SU-DHL-6 (cell line): ENCODE results near the gene MGME1.

Experiments
- H2AFZ ChIP-seq: fragments of 200-600 bp; sonication (generic); 2 replicates; pipeline ENCODE4 v1.6.1; 2014; ENCODE audit warnings: low read depth, mild to moderate bottlenecking, moderate library complexity, mixed read lengths, antibody characterized with exemption, low read length; ENCODE audit not compliant: severe bottlenecking
- H3F3A ChIP-seq: fragments of 200-600 bp; shearing (Covaris generic); 2 replicates; pipeline ENCODE4 v1.6.0; 2016; ENCODE audit warnings: antibody characterized with exemption, mild to moderate bottlenecking; ENCODE audit not compliant: insufficient read depth
- H3K27ac ChIP-seq: fragments of 200-600 bp; sonication (generic); 2 replicates; pipeline ENCODE4 v1.5.1; 2016; ENCODE audit warnings: low read depth, mild to moderate bottlenecking, low read length, moderate library complexity, mixed read lengths
- H3K27me3 ChIP-seq: fragments of 200-600 bp; sonication (generic), shearing (Covaris generic); 2 replicates; pipeline ENCODE4 v1.6.0; 2014; ENCODE audit warnings: mild to moderate bottlenecking, low read length
- H3K36me3 ChIP-seq: fragments of 200-600 bp; sonication (generic); 2 replicates; pipeline ENCODE4 v1.6.1; 2014; ENCODE audit warnings: mild to moderate bottlenecking, low read length, mixed read lengths
- H3K4me2 ChIP-seq: fragments of 300-600, 200-600 bp; shearing (Covaris generic), sonication (generic); 2 replicates; pipeline ENCODE4 v1.6.0; 2014; ENCODE audit warnings: low read length, low read depth, mild to moderate bottlenecking; ENCODE audit not compliant: poor library complexity, severe bottlenecking
- H3K4me3 ChIP-seq: fragments of 200-600 bp; sonication (generic); 2 replicates; pipeline ENCODE4 v1.5.1; 2014; ENCODE audit warnings: antibody characterized with exemption, low read length, mild to moderate bottlenecking, mixed read lengths; ENCODE audit not compliant: insufficient read depth, poor library complexity, severe bottlenecking
- H3K79me2 ChIP-seq: fragments of 200-600 bp; sonication (generic); 2 replicates; pipeline ENCODE4 v1.6.1; 2014; ENCODE audit warnings: mild to moderate bottlenecking, low read length, moderate library complexity; ENCODE audit not compliant: insufficient read depth
- H3K9ac ChIP-seq: fragments of 200-600 bp; sonication (generic); 2 replicates; pipeline ENCODE4 v1.7.0; 2014; ENCODE audit warnings: mild to moderate bottlenecking, low read length
- H3K9me2 ChIP-seq: fragments of 200-600 bp; sonication (generic); replicated peaks from 2 replicates; pipeline ENCODE4 v1.6.1; 2014; ENCODE audit warnings: low read length; ENCODE audit not compliant: insufficient read depth
- H3K9me3 ChIP-seq: fragments of 200-600 bp; sonication (generic); 2 replicates; pipeline ENCODE4 v1.6.1; 2014; ENCODE audit warnings: low read length, mixed read lengths; ENCODE audit not compliant: insufficient read depth
- H4K20me1 ChIP-seq: fragments of 200-600 bp; sonication (generic); 2 replicates; pipeline ENCODE4 v1.6.1; 2014; ENCODE audit warnings: low read depth, mild to moderate bottlenecking, antibody characterized with exemption, low read length, moderate library complexity, mixed read lengths
- CTCF ChIP-seq: fragments of 200-600 bp; sonication (generic); IDR thresholded peaks from one replicate; pipeline ENCODE4 v1.5.1; 2017; ENCODE audit warnings: antibody characterized with exemption, mild to moderate bottlenecking, low read length, moderate library complexity; ENCODE audit not compliant: insufficient read depth, poor library complexity, severe bottlenecking
- EZH2phosphoT487 ChIP-seq: fragments of 200-600 bp; sonication (generic), shearing (Covaris generic); conservative IDR thresholded peaks from 2 replicates; pipeline ENCODE4 v1.6.1; 2018; ENCODE audit warnings: mild to moderate bottlenecking, antibody characterized with exemption, low read length, moderate library complexity, mixed read lengths

Gene MGME1

GRCh38 chr20:18004384-18005031 is 35.7 kb downstream of the MGME1 start:
- H3K4me2 ChIP-seq, result no peak overlapping the region
- no peak overlapping the region for H3K9ac ChIP-seq
- TF ChIP-seq CTCF (no peak), EZH2phosphoT487 (no peak)

GRCh38 chr20:18005170-18005989 is 36.6 kb downstream of the MGME1 start:
- no peaks in the 10 kb centered on the region for H3K9me2 ChIP-seq
- H3K27ac ChIP-seq, result no peak overlapping the region
- no peaks in the 10 kb centered on the region for H3K36me3 ChIP-seq
- no peaks in the 10 kb centered on the region for H3K79me2 ChIP-seq
- no peak overlapping the region for H3K4me2 ChIP-seq
- H3F3A ChIP-seq, result no peaks in the 10 kb centered on the region
- no peaks in the 10 kb centered on the region for H3K9me3 ChIP-seq
- no peak overlapping the region for H2AFZ ChIP-seq
- no peak overlapping the region for H3K9ac ChIP-seq
- TF ChIP-seq EZH2phosphoT487 (no peak), CTCF (no peak)
- H3K4me3 ChIP-seq, result no peak overlapping the region
- H4K20me1 ChIP-seq, result no peaks in the 10 kb centered on the region
- H3K27me3 ChIP-seq, result no peaks in the 10 kb centered on the region

More at GRCh38 chr20:18004384-18005031, 35.7 kb downstream of the MGME1 start:
- H3K9me3 ChIP-seq, result no peaks in the 10 kb centered on the region
- no peak overlapping the region for H3K27ac ChIP-seq
- no peaks in the 10 kb centered on the region for H3F3A ChIP-seq
- H3K79me2 ChIP-seq, result no peaks in the 10 kb centered on the region
- H3K9me2 ChIP-seq, result no peaks in the 10 kb centered on the region
- no peaks in the 10 kb centered on the region for H4K20me1 ChIP-seq
- H3K36me3 ChIP-seq, result no peaks in the 10 kb centered on the region
- H3K4me3 ChIP-seq, result no peak overlapping the region
- no peak overlapping the region for H2AFZ ChIP-seq
- H3K27me3 ChIP-seq, result no peaks in the 10 kb centered on the region

DNA sequence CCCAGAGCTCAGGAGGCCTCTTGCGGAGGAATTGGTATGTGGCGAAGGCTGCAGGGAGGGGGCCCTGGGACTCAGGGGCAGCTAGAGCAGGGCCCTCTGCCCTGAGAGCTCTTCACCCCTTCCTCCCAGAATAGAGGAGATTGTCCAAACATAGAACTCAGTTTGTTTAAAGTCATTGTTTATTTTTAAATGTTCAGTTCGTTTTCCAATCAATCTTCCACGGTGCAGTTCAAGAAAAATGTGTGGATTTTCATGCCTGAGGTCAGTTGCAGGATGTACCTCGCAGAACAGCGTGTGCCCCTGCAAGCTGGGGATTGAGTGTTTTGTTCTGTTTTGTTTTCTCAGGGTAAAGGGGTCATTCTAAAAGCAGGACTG is 37.2 kb downstream of the MGME1 start:
- Histone ChIP-seq H3K27me3 (no peaks in the 10 kb centered on the region), H3F3A (no peaks in the 10 kb centered on the region), H2AFZ (no peak overlapping the region), H3K9ac (no peak overlapping the region), H3K36me3 (no peaks in the 10 kb centered on the region), H3K27ac (no peak overlapping the region), H3K4me3 (no peak overlapping the region), H4K20me1 (no peaks in the 10 kb centered on the region), H3K4me2 (no peak overlapping the region), H3K9me3 (no peaks in the 10 kb centered on the region), H3K79me2 (no peaks in the 10 kb centered on the region), H3K9me2 (no peaks in the 10 kb centered on the region)
- no peak for TF ChIP-seq EZH2phosphoT487
- TF ChIP-seq CTCF, result no peak
